IPS-NIHi11 (cell line): Measurements from ENCODE around the gene SYK.

Source experiments
- DNase-seq: peaks from one replicate; pipeline ENCODE4 v3.0.0; 2012; ENCODE audit warnings: mixed read lengths, low spot score

Gene SYK

DNA sequence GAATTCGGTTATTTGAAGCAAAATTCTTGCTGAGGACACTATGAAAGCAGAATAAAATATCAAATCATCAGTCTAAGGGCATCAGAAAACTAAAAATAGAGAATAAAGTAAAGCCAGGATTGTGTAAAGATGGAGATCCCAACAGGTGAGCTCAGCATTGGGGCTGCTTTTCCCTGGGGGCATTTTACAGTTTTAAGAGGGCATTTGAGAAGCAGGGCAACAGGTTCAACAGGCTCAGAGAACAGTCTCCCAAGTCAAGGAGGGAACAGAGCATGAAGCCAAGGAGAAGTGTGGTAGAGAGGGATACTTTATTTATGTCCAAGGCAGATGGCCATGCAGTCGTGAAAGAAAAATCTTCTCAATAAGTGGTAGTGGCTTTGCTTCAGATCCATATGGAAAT, 145.4 kb downstream of the SYK start:
- no peak for DNase-seq
